ENCODE data around the gene SART3.
"Not testable (repeated sequence)": the region's sequence is repeated elsewhere in the genome, so short reads cannot be mapped to it uniquely, and the experiment has no call there.

SART3 gene

DNA sequence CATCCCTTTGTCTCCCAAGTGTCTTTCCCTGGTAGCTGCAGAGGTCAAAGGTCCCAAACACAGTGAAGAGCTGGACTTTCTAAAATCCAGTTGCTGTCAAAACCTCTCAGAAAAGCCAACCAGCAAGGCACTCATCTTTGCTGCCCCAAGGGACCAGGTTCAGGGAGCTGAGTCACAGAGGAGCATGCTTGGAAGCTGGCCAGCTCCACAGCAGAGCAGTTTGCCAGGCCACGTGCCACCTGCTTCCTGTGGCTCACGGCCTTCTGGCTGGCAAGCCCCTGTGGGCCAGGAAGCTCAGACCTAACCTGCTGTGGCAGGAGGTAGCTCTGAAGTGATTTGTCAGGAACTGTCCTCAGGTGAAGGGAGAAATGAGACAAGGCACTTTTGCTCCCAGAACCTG lies 5.0 kb upstream of the SART3 start:
- DNase-seq (ENCODE audit: insufficient read length, low spot score) (no peak), FAIRE-seq (no peak)

DNA sequence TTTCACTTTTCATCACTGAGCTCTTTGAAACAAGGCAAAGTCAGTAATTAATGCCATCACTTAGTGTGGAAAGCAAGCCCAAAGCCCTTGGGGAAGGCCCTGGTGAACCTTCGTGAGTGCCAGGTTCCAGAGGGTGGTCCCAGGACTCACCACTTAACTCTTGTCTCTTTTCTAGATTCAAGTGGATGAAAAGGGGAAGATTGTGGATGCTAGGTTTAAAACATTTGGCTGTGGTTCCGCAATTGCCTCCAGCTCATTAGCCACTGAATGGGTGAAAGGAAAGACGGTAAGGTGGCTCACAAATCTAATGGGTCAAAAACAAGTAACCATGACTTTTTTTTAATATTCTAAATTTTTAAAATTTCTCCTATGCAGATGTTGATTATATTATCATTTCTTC lies 4.2 kb upstream of the SART3 start:
- FAIRE-seq = no peak
- DNase-seq (ENCODE audit: insufficient read length, low spot score) = no peak

DNA sequence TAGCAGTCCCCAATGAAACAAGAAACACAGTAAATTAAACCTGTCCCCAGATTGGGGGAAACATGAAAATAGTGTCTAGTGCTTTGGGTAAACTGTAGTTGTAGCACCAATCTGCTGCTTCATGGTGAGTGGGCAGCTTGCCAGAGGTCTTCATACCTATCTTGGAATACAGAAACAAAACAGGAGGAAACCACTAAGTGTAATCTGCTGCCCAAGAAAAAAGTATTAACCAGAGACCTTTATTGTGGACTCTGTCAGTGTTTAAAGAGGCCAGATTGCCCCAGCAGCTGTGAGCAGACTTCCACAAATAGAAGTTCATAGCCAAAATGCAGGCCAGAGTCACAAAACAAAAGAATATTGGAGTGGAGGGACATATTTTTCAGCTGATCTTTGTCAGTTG lies 3.8 kb upstream of the SART3 start:
- FAIRE-seq (no peak), DNase-seq (ENCODE audit: insufficient read length, low spot score) (no peak)

DNA sequence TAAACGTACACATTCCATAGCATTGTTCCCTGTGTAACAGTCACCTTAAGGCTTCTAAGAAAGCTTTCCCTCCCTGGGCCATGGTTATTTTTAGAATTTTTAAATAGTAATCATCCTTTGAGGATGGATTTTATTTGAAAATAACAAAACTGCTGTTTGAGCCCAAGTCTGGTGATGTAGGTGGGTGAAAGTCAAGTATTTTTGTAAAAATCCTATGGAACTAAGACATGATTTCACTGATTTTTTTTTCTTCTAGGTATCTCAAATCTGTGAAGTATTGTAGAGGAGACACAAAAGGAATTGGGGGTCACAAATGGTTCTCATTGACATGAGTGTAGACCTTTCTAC lies 2.8 kb upstream of the SART3 start:
- no peak for DNase-seq (ENCODE audit: insufficient read length, low spot score)
- no peak for FAIRE-seq

DNA sequence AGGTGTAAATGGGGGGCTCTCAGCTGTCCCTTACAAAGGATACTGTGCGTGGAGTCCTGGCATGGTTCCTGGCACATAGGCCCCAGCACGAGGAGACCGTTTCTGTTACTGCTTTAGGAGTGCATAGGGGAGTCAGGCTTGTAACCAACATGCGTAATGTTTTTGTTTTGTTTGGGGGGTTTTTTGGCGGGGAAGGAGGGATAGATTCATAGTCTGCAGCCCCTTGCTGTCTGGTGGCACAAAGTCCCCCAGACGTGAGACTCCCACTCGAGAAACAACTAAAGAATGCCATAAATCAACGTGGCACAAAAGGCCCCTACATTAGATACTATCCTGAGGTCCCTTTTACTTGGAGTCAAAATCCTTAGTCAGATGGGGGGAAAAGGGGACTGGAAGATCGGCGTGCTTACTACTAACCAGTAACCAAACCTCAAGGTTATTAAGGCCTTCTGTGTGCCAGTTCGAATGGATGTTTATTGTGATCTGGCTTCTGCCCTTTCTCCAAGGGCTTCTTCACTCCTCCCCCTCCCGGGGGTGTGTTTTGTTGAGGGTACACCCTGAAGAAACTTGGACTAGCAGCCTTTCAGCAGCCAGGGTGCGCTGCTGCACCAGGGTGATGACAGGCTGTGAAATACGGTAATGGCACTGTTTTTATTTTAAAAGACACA lies 2.3 kb upstream of the SART3 start:
- DNase-seq (ENCODE audit: insufficient read length, low spot score) (peak; percentile 85), FAIRE-seq (no peak)

DNA sequence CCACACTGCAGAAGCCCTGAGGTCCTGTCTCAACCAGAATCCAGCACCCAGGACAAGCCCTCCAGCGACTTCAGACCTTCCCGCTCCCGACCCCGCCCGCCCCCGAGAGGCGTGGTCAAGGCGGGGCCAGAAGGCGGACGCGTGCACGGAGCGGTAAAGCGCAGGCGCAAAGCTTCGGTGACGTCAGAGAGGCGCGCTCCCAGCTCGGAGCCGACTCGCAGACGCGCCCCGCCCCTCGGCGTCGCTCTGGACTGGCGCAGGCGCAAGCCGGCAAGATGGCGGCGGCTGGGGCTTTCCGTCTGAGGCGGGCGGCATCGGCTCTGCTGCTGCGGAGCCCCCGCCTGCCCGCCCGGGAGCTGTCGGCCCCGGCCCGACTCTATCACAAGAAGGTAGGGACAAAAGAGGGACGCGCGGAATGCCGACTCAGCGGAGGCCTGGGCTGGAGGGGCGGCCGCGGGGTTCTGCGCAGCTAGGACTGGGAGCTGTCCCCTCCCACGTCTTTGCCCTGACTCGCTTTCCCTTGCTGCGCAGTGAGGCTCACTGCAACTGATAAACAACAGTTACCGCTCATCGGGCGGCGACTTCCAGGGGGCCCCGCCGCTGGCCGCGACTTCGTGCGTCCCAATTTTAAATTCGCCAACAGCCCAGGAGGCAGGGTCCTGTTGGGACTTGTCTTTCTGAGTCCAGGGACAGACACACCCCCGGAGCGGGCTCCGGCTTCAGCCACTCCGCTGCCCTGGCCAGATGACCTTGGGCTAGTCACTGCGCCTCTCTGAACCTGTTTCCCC lies 1.6 kb upstream of the SART3 start, which contains the start of gene ISCU:
TSS of gene ISCU (plus strand) at position 249 of the 788 bp plus-strand sequence. CDS start at position 276, 27 bp downstream.
- DNase-seq (ENCODE audit: insufficient read length, low spot score) (peak; percentile 93), FAIRE-seq (peak; percentile 23)

DNA sequence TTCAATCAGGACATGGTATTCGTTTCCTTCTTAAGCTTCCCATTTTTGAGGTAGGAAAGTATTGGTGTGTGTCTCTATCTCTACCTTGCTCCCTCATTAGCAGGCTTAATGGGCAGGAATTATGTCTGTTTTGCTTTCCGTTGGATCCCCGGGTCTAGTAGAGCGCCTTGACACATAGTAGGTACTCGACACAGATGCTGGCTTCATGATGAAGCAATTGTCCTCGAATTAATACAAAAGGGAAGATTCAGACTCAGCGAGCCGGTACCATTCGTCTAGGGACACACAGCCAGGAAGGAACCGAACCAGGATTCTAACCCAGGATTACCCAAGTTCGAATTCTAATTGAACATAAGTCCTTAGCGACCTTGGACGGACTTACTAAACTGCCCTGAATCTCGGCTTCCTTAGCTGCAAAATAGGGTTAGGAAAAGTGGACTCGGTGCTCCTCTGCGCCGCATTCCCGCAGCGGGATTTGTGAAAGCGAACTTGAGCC lies 927 bp upstream of the SART3 start:
- FAIRE-seq = no peak
- no peak for DNase-seq (ENCODE audit: insufficient read length, low spot score)

DNA sequence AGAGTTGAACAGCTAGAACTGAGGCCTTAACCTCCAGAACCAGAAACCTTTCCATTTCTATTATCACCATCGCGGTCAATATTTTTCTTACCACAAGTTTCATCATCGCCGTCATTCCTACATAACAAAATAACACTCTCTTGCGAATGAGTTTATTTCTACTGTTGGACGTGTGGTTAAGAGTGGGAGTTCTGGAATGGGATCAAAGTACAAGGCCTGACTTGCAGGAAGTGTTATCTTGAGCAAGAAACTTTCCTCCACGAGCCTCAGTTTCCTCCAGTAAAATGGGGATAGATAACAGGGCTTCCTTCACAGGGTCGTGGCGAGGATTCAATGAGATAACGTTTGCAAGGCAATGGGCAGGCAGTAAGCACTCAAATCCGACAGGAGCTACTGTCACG lies 652 bp downstream of the SART3 start:
- no peak for FAIRE-seq
- DNase-seq (ENCODE audit: insufficient read length, low spot score) = no peak

DNA sequence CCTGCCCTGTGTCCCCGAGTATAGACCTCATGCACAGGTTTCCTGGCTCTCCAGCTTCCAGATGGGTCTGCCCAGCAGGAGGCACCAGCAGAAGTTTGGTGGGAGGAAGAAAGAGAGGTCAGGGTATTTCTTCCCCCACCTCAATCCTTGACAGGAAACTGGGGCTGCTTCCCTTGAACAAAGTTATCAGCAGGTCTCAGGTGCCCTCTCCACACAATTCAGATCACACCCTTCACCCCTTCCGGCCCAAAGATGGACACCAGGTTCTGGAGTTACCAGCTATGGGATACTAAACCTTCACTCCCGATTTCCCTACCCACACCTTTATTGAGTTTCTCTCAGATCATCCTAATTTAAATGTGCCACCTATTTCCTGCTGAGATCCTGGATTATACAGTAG lies 1.2 kb downstream of the SART3 start:
- FAIRE-seq = no peak
- DNase-seq (ENCODE audit: insufficient read length, low spot score) = no peak

DNA sequence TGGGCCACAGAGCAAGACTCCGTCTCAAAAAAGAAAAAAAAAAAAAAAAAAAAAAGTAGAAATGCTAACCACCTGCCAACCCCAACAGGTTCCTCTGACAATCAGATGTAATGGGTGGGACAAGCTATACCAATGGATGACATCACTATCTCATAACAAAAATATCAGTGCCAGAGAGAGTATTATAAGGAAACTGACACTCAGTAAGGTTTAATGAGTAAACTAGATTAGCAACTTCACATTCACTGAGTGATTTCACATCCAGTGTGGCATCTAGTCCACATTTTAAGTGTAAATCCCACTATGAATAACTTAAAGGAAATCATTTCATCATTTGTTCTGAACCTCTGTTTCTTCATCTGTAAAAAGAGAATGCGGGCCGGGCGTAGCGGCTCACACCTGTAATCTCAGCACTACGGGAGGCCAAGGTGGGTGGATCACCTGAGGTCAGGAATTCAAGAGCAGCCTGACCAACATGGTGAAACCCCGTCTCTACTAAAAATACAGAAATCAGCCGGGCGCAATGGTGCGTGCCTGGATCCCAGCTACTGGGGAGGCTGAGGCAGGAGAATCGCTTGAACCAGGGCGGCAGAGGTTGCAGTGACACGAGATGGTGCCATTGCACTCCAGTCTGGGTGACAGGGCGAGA lies 1.8 kb downstream of the SART3 start:
- DNase-seq (ENCODE audit: insufficient read length, low spot score) (no peak), FAIRE-seq (no peak)

DNA sequence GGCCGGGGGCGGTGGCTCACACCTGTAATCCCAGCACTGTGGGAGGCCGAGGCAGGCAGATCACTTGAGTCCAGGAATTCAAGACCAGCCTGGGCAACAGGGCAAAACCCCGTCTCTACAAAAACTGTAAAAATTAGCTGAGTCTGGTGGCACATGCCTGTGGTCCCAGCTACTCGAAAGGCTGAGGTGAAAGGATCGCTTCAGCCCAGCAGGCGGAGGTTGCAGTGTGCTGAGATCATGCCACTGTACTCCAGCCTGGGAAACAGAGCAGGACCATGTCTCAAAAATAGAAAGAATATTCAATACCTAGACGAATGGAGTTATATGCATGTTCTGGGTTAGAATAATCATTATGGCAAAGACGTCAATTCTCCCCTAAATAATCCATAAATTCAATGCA lies 5.6 kb downstream of the SART3 start:
- DNase-seq (ENCODE audit: insufficient read length, low spot score); FAIRE-seq: not testable (repeated sequence)

DNA sequence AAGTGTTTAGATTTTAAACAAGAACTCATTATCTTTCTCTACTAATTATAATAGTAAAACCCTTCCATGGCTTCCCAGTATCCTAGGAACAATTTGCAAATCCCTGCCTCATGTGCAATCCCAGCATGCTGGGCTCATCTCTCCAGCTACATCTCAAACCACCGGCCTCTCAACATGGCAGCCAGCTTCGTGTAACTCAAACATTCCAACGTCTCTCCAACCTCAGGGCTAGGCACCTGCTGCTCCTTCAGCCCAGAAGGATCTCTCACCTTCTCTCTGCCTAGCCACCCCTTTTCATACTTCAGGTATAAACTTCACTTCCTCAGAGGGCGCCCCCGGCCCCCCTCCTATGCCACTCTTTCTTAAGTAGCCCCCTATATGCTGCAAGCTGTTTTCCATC lies 7.2 kb downstream of the SART3 start:
- DNase-seq (ENCODE audit: insufficient read length, low spot score) = no peak

DNA sequence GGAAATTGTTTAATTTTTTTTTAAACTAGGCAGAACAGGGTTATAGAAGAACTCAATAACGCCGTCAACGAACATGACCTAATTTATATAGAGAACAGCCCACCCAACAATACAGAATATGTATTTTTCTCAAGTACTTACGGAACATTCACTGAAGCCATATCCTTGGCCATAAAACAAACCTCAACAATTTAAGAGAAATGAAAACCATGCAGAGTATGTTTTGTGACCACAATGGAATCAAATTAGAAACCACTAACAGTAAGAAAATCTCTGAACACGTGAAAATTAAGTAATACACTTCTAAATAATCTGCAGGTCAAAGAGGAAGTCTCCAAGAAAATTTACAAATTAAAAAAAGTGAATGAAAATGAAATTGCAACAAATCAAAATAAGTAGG lies 9.4 kb downstream of the SART3 start:
- FAIRE-seq = no peak

More for the DNA sequence above, 7.2 kb downstream of the SART3 start:
- no peak for FAIRE-seq

DNA sequence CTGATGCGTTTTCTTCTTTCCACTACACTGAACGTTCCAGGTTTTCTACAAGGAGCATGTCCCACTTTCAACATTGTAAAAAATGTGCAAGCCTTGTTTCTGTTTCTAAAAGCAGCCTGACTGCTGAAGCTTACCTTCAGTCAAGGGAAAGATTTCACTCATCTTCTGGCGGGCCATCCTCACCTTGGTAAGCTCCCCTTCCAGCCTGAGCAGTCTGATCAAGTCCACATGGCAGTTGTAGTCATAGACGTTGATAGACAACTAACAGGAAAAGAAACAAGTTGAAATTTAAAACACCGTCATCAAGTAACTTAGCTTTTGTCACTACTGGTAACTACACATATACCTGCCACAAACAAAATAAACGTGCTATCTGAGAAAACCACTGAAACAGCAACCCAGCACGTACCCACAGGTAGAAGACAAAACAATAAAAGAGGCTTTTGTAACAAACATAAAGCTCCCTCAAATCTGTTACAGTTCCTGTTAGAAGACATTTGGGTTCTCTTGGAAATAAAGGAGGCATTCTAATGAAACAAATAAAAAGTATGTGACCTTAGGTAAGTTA lies 11.9 kb downstream of the SART3 start:
- no peak for DNase-seq (ENCODE audit: insufficient read length, low spot score)
- FAIRE-seq = no peak

More for the DNA sequence above, 9.4 kb downstream of the SART3 start:
- DNase-seq (ENCODE audit: insufficient read length, low spot score) = no peak

DNA sequence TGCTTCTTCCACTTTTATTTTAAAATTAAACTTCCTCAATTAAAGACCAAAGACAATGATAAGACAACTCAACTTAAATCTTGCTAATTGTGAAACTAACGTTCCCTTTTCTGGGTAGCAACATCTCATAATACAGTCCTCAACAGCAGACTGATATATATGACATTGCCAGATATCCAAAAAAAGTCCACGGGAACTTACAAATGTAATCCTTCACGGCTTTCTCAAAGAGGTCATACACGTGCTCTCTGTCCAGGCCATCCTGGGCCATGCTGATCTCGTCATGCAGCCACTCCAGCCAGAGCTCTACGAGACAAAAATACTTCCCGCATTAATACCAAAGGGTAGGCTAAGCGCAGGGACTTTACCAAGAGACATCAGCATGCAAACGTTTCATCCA lies 13.3 kb downstream of the SART3 start:
- FAIRE-seq (no peak), DNase-seq (ENCODE audit: insufficient read length, low spot score) (no peak)

DNA sequence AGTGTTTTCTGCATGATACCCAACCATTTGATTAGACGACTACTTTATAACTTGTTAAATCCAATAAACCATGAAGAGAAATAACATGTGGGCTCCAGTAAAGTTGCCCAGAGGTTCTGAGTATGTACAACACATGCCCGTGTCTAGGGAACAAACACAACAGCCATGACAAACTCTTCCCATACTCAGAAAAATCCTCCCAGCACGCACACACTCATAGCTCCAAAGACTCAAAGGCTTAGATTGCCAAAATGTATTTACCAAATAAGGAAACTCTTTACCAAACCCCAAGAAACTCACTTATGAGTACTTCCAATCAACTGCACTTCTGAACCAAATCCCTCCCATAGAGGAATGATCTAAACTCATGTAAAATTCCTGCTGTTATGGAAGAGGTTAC lies 17.3 kb downstream of the SART3 start:
- FAIRE-seq (no peak), DNase-seq (ENCODE audit: insufficient read length, low spot score) (no peak)

DNA sequence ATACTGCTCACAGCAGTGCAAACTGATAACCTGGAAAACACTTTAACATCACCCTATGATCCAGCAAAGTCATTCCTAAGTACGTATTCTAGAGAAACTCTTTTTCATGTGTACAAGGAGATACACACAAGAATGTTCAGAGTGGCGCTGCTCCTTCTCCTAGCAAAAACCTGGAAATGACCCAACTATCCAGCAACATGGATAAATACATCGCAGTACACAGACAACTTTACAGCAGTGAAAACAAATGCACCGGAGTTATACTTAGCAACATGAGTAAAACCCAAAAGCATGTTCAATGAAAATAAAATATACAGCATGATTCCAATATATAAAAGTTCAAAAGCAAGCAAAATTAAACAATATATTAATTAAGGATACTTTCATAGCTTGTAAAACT lies 18.7 kb downstream of the SART3 start:
- FAIRE-seq (no peak), DNase-seq (ENCODE audit: insufficient read length, low spot score) (no peak)

DNA sequence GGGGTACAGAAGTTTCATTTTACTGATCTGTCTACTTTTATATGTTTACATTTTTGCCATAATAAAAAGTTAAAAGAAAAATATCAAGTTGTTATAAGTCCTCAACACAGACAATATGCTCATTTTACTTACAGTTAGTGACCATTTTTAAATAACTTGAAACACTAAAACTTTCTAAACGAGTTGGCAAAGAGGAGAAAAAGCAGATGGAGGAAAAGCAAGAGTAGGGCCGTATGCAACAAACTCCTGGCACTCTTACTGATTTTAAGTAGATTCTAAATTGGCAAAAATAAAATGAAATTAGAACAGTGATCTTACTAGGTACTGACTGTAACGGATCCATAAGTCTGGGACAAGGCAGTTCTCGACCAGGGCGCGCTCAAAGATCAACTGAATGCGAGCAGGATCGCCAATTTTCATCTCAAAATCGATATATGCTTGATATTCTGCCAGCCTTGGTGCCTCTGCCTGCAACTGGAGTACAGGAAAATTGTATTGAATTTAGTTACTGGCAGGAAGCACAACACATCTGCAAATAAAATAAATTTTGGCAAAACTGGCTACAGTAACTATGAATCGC lies 22.3 kb downstream of the SART3 start:
- DNase-seq (ENCODE audit: insufficient read length, low spot score) = no peak
- FAIRE-seq = no peak

DNA sequence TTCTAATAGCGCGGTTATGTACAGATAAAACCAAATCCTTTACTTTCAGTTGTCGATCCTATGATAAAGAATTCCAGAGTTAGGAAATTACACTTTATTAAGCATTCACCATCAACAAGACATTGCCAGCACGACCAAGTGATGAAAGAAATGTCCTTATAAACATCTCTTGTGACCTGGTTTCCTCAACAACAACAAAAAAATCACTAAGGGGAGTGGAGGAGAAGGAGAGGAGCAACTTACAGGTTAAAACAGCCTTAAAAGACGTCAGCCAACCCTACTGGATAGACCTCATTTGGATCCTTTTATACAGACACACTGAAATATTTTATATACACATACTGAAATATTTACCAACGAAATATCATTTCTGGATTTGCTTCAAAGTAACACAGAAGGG lies 22.8 kb downstream of the SART3 start:
- DNase-seq (ENCODE audit: insufficient read length, low spot score) (no peak), FAIRE-seq (no peak)

DNA sequence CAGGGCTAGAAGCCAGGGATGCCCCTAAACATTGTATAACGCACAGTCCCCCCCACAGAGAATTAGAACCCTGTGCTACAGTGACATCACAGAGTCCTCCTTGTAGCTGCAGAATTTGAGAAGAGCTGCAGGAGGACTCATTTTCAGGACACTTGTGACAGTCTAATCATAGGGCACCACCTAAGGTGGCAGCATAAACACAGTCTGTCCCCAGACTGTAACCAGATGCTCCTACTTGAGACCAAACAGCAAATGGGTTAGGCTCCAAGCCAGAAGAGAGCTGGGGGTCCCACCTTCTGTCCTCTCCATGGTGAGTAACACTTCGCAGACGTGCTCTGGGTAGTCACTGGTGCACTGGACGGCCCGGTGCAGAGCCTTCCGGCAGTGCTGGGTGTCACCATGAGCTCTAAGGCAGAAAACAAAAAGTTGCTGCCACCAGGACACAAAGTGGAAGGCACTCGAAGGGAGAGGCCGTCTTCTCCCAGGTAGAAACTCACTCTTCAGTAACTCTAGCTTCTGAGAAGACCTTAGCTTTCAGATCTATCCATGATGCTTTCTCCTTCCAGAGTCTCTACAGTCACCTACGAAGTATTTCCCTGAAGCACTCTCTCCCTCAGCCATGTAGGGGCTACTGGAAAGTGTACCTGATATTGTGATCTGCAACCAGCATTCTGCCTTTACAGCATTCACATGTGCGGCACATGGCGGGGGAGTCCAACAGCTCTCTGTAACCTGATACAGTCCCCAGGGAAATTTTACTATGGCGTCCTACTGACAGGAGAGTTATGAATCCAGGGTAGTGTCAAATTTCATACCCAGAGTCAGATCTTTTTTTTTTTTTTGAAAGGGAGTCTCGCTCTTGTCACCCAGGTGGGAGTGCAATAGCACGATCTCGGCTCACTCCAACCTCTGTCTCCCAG lies 28.8 kb downstream of the SART3 start:
- DNase-seq (ENCODE audit: insufficient read length, low spot score) = no peak
- no peak for FAIRE-seq
